C1 segment of cervical spinal cord (tissue), 14 donors: Measurements from ENCODE around the gene RASSF4.
"Not testable (repeated sequence)": the region's sequence is repeated elsewhere in the genome, so short reads cannot be mapped to it uniquely, and the experiment has no call there.

ENCODE experiments used
- DNase-seq, 14 donors: peaks; one replicate each; lab custom pipeline; 2025; lab: John Stamatoyannopoulos, UW

The RASSF4 gene

GRCh38 chr10:45003432-45004000 is 43.9 kb downstream of the RASSF4 start:
- no peak for DNase-seq

- no peak for DNase-seq
Measured at GRCh38 chr10:45004661-45005060, 45.1 kb downstream of the RASSF4 start.

GRCh38 chr10:45005284-45005683 is 45.7 kb downstream of the RASSF4 start:
- no peak for DNase-seq

GRCh38 chr10:45006276-45007030 is 46.9 kb downstream of the RASSF4 start:
- no peak for DNase-seq

- peak in 3 of 14 donors; percentile 3 to 28 (median 28) for DNase-seq
Measured at GRCh38 chr10:45008524-45009161, 49.0 kb downstream of the RASSF4 start.

GRCh38 chr10:45014557-45014956 is 55.0 kb downstream of the RASSF4 start:
- not testable (repeated sequence) for DNase-seq

- DNase-seq: no peak
Measured at GRCh38 chr10:45015590-45015989, 56.0 kb downstream of the RASSF4 start.

- DNase-seq: no peak
Measured at GRCh38 chr10:45023426-45023825, 63.8 kb downstream of the RASSF4 start.

- no peak for DNase-seq
Measured at GRCh38 chr10:45034301-45034700, 74.7 kb downstream of the RASSF4 start.

- DNase-seq: no peak
Measured at GRCh38 chr10:45035673-45036072, 76.1 kb downstream of the RASSF4 start.

- no peak for DNase-seq
Measured at GRCh38 chr10:45040921-45041542, 81.4 kb downstream of the RASSF4 start.

- DNase-seq: no peak
Measured at GRCh38 chr10:45044290-45044689, 84.7 kb downstream of the RASSF4 start.
